ENCODE measurements around the gene DHODH. TPM values are rescaled to one million over a fixed set of nuclear protein-coding genes. Genes with fewer than 3 reads are reported as not detected.

The DHODH gene
- total RNA-seq, 1 experiment from 2014 or later: 19.0 TPM

GRCh38 chr16:71974068-71974818 lies 34.3 kb upstream of the DHODH start:
- POLR2A ChIA-PET: no interaction called here
- Mint-ChIP-seq H3K4me1 (no peaks in the 10 kb centered on the region), H3K4me3 (no peak overlapping the region)

DNA sequence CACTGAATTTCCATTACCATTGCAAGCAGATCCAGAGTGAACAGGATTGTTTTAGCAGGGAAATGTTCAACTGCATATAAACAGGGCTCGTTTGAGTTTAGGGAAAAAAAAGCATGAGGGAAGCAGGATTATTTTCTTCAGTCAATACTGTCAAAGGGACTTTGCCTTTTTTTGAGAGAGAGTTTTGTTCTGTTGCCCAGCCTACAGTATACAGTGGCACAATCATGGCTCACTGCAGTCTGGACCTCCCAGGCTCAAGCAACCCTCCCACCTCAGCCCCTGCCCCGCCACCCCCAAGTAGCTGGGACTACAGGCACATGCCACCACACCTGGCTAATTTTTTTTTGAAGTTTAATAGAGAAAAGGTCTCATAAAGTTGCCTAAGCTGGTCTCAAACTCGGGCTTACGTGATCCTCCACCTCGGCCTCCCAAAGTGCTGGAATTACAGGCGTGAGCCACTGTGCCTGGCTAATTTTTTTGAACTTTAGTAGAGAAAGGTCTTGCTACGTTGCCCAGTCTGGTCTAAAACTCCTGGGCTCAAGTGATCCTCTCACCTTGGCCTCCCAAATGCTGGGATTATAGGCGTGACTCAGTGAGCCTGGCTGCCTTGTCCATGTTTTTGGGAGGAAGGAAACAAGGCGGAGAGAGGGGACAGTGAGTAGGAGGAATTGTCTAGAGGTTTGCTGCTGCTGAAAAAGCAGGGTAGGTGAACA lies 23.1 kb upstream of the DHODH start:
- Mint-ChIP-seq H3K27me3 (ENCODE audit: low read depth) (peaks cover 4% of the 10 kb centered on the region; the same call in 1 of the 2 replicates), H3K9me3 (0 out of 2 replicates have a peak, but pooled peaks cover 4% of the 10 kb centered on the region), H3K4me3 (no peak overlapping the region), H3K4me1 (peaks cover 5% of the 10 kb centered on the region), H3K36me3 (no peaks in the 10 kb centered on the region), H3K27ac (no peak overlapping the region)
- ATAC-seq: no peak
- POLR2A ChIA-PET: no interaction called here
- CTCF ChIA-PET: no interaction called here
- no peak for DNase-seq (ENCODE audit: low spot score)
- TF ChIP-seq, protein P1, sequence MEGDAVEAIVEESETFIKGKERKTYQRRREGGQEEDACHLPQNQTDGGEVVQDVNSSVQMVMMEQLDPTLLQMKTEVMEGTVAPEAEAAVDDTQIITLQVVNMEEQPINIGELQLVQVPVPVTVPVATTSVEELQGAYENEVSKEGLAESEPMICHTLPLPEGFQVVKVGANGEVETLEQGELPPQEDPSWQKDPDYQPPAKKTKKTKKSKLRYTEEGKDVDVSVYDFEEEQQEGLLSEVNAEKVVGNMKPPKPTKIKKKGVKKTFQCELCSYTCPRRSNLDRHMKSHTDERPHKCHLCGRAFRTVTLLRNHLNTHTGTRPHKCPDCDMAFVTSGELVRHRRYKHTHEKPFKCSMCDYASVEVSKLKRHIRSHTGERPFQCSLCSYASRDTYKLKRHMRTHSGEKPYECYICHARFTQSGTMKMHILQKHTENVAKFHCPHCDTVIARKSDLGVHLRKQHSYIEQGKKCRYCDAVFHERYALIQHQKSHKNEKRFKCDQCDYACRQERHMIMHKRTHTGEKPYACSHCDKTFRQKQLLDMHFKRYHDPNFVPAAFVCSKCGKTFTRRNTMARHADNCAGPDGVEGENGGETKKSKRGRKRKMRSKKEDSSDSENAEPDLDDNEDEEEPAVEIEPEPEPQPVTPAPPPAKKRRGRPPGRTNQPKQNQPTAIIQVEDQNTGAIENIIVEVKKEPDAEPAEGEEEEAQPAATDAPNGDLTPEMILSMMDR (IDR thresholded peaks at IDR 0.05): no peak
- TF ChIP-seq NR2C2 (CRISPR knock-in tag; IDR thresholded peaks at IDR 0.05) (no peak), CDX4 (CRISPR knock-in tag; IDR thresholded peaks at IDR 0.05; ENCODE audit: borderline replicate concordance) (no peak), ZNF121 (CRISPR knock-in tag; IDR thresholded peaks at IDR 0.05) (no peak), IRF1 (CRISPR knock-in tag; IDR thresholded peaks at IDR 0.05) (no peak), FOXP4 (CRISPR knock-in tag; IDR thresholded peaks at IDR 0.05) (no peak), CREB1 (CRISPR knock-in tag; IDR thresholded peaks at IDR 0.05) (no peak), ZNF219 (CRISPR knock-in tag; IDR thresholded peaks at IDR 0.05; ENCODE audit: borderline replicate concordance) (no peak)
- TF ChIP-seq, protein P2, sequence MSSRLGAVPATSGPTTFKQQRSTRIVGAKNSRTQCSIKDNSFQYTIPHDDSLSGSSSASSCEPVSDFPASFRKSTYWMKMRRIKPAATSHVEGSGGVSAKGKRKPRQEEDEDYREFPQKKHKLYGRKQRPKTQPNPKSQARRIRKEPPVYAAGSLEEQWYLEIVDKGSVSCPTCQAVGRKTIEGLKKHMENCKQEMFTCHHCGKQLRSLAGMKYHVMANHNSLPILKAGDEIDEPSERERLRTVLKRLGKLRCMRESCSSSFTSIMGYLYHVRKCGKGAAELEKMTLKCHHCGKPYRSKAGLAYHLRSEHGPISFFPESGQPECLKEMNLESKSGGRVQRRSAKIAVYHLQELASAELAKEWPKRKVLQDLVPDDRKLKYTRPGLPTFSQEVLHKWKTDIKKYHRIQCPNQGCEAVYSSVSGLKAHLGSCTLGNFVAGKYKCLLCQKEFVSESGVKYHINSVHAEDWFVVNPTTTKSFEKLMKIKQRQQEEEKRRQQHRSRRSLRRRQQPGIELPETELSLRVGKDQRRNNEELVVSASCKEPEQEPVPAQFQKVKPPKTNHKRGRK (CRISPR knock-in tag; IDR thresholded peaks at IDR 0.05; ENCODE audit: borderline replicate concordance): no peak
- TF ChIP-seq, protein P3, sequence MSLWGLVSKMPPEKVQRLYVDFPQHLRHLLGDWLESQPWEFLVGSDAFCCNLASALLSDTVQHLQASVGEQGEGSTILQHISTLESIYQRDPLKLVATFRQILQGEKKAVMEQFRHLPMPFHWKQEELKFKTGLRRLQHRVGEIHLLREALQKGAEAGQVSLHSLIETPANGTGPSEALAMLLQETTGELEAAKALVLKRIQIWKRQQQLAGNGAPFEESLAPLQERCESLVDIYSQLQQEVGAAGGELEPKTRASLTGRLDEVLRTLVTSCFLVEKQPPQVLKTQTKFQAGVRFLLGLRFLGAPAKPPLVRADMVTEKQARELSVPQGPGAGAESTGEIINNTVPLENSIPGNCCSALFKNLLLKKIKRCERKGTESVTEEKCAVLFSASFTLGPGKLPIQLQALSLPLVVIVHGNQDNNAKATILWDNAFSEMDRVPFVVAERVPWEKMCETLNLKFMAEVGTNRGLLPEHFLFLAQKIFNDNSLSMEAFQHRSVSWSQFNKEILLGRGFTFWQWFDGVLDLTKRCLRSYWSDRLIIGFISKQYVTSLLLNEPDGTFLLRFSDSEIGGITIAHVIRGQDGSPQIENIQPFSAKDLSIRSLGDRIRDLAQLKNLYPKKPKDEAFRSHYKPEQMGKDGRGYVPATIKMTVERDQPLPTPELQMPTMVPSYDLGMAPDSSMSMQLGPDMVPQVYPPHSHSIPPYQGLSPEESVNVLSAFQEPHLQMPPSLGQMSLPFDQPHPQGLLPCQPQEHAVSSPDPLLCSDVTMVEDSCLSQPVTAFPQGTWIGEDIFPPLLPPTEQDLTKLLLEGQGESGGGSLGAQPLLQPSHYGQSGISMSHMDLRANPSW (CRISPR knock-in tag; conservative IDR thresholded peaks at IDR 0.05; ENCODE audit: low read depth): no peak
- TF ChIP-seq, protein P4, sequence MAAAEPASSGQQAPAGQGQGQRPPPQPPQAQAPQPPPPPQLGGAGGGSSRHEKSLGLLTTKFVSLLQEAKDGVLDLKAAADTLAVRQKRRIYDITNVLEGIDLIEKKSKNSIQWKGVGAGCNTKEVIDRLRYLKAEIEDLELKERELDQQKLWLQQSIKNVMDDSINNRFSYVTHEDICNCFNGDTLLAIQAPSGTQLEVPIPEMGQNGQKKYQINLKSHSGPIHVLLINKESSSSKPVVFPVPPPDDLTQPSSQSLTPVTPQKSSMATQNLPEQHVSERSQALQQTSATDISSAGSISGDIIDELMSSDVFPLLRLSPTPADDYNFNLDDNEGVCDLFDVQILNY (CRISPR knock-in tag; IDR thresholded peaks at IDR 0.05): no peak

More at GRCh38 chr16:71974068-71974818, 34.3 kb upstream of the DHODH start:
- Mint-ChIP-seq H3K27ac (no peak overlapping the region), H3K36me3 (no peaks in the 10 kb centered on the region), H3K9me3 (no peaks in the 10 kb centered on the region), H3K27me3 (ENCODE audit: low read depth) (no peaks in the 10 kb centered on the region)
- CTCF ChIA-PET: interaction anchor here (0.8 kb wide), 1 partner anchor 13 kb away, joined by 4 read pairs; no protein-coding TSS in a partner anchor
- TF ChIP-seq FOXK1 (CRISPR knock-in tag; IDR thresholded peaks at IDR 0.05): no peak
- TF ChIP-seq NR1H2 (CRISPR knock-in tag; IDR thresholded peaks at IDR 0.05): no peak
- TF ChIP-seq TCF7 (CRISPR knock-in tag; IDR thresholded peaks at IDR 0.05; ENCODE audit: low read depth): no peak
- TF ChIP-seq CDX4 (CRISPR knock-in tag; IDR thresholded peaks at IDR 0.05; ENCODE audit: borderline replicate concordance): no peak
- TF ChIP-seq, protein P2 (CRISPR knock-in tag; IDR thresholded peaks at IDR 0.05; ENCODE audit: borderline replicate concordance): no peak
- TF ChIP-seq ZNF232 (CRISPR knock-in tag; IDR thresholded peaks at IDR 0.05): no peak
- no peak for TF ChIP-seq RELA (CRISPR knock-in tag; IDR thresholded peaks at IDR 0.05; ENCODE audit: borderline replicate concordance)
- TF ChIP-seq FOXP1 (CRISPR knock-in tag; IDR thresholded peaks at IDR 0.05; ENCODE audit: borderline replicate concordance): no peak
- ATAC-seq: no peak
- DNase-seq (ENCODE audit: low spot score): no peak
